ENCODE data around the gene FBXW7. TPM values are rescaled to one million over a fixed set of nuclear protein-coding genes. Genes with fewer than 3 reads are reported as not detected.

FBXW7 gene
- total RNA-seq, 2 donors from 2014 or later: 39.9 to 49.4 TPM

GRCh38 chr4:152467101-152467500 lies 68.8 kb downstream of the FBXW7 start:
- Histone ChIP-seq H3K36me3 (no peaks in the 10 kb centered on the region), H3K9me3 (no peaks in the 10 kb centered on the region), H3K27me3 (no peaks in the 10 kb centered on the region), H3K4me3 (no peak overlapping the region), H3K4me1 (peaks cover 0 to 9% of the 10 kb centered on the region in 2 donors), H3K27ac (no peak overlapping the region)
- DNase-seq (ENCODE audit: low spot score): no peak
- no peak for TF ChIP-seq CTCF (IDR thresholded peaks at IDR 0.05)

GRCh38 chr4:152464030-152464823 lies 71.7 kb downstream of the FBXW7 start:
- H3K9me3 ChIP-seq: no peaks in the 10 kb centered on the region
- no peak overlapping the region for H3K4me3 ChIP-seq
- no peak for TF ChIP-seq CTCF (IDR thresholded peaks at IDR 0.05)
- H3K36me3 ChIP-seq: no peaks in the 10 kb centered on the region
- no peak for DNase-seq (ENCODE audit: low spot score)
- H3K27ac ChIP-seq: no peak overlapping the region
- H3K27me3 ChIP-seq: no peaks in the 10 kb centered on the region
- H3K4me1 ChIP-seq: peaks cover 0 to 12% of the 10 kb centered on the region in 2 donors

GRCh38 chr4:152463562-152463961 lies 72.3 kb downstream of the FBXW7 start:
- Histone ChIP-seq H3K27ac (no peak overlapping the region), H3K4me1 (peaks cover 0 to 12% of the 10 kb centered on the region in 2 donors), H3K4me3 (no peak overlapping the region), H3K9me3 (no peaks in the 10 kb centered on the region), H3K36me3 (no peaks in the 10 kb centered on the region), H3K27me3 (no peaks in the 10 kb centered on the region)
- no peak for DNase-seq (ENCODE audit: low spot score)
- no peak for TF ChIP-seq CTCF (IDR thresholded peaks at IDR 0.05)

- H3K27ac ChIP-seq: no peak overlapping the region
- no peaks in the 10 kb centered on the region for H3K9me3 ChIP-seq
- no peaks in the 10 kb centered on the region for H3K27me3 ChIP-seq
- H3K36me3 ChIP-seq: no peaks in the 10 kb centered on the region
- peaks cover 0 to 12% of the 10 kb centered on the region in 2 donors for H3K4me1 ChIP-seq
- H3K4me3 ChIP-seq: no peak overlapping the region
- DNase-seq (ENCODE audit: low spot score): no peak
- TF ChIP-seq CTCF (IDR thresholded peaks at IDR 0.05): no peak
These were observed 73.2 kb downstream of the FBXW7 start for GRCh38 chr4:152462695-152463094.

- no peak for DNase-seq (ENCODE audit: low spot score)
- Histone ChIP-seq H3K36me3 (no peaks in the 10 kb centered on the region), H3K27me3 (no peaks in the 10 kb centered on the region), H3K4me1 (peaks cover 0 to 12% of the 10 kb centered on the region in 2 donors), H3K4me3 (no peak overlapping the region), H3K27ac (no peak overlapping the region), H3K9me3 (no peaks in the 10 kb centered on the region)
- no peak for TF ChIP-seq CTCF (IDR thresholded peaks at IDR 0.05)
These were observed 73.8 kb downstream of the FBXW7 start for GRCh38 chr4:152462047-152462446.

- Histone ChIP-seq H3K27ac (no peak overlapping the region), H3K4me3 (no peak overlapping the region), H3K9me3 (no peaks in the 10 kb centered on the region), H3K27me3 (no peaks in the 10 kb centered on the region), H3K36me3 (no peaks in the 10 kb centered on the region), H3K4me1 (peaks cover 0 to 12% of the 10 kb centered on the region in 2 donors)
- no peak for TF ChIP-seq CTCF (IDR thresholded peaks at IDR 0.05)
- DNase-seq (ENCODE audit: low spot score): no peak
These were observed 75.4 kb downstream of the FBXW7 start for GRCh38 chr4:152460488-152460887.
